ENCODE results near the gene ELOB. TPM values are rescaled to one million over a fixed set of nuclear protein-coding genes. Genes with fewer than 3 reads are reported as not detected.
"Not testable (repeated sequence)": the region's sequence is repeated elsewhere in the genome, so short reads cannot be mapped to it uniquely, and the experiment has no call there.

The ELOB gene
- total and polyA plus RNA-seq, 7 donors: 226 to 660 (median 317) TPM

- Histone ChIP-seq H3K27ac (no peak overlapping the region), H3K36me3 (ENCODE audit: insufficient read depth in 1 of 2, low read depth in 1 of 2) (no peaks in the 10 kb centered on the region), H3K4me1 (peaks cover 6% of the 10 kb centered on the region), H3K9me3 (no peaks in the 10 kb centered on the region), H3K27me3 (ENCODE audit: insufficient read depth in 3 of 3, low read length in 2 of 3) (peaks cover 0 to 7% (median 0%) of the 10 kb centered on the region in 3 donors), H3K4me3 (no peak overlapping the region)
- WGBS, 3 donors: 61% methylated on average over 16 of the region's 16 CpGs
- DNase-seq: no peak
- ATAC-seq: no peak
- intact Hi-C loops (cut with DNase I): loop anchor here in 1 of 2 donors (10.0 kb wide), 1 partner anchor 140 kb away; no protein-coding TSS in a partner anchor
- TF ChIP-seq CTCF (IDR thresholded peaks at IDR 0.05): no peak
Observed at GRCh38 chr16:2724816-2725348, 52.2 kb downstream of the ELOB start.

- peaks cover 0 to 7% (median 0%) of the 10 kb centered on the region in 3 donors for H3K27me3 ChIP-seq (ENCODE audit: insufficient read depth in 3 of 3, low read length in 2 of 3)
- WGBS, 3 donors: 74 to 82% (median 76%) methylated on average over 7 of the region's 7 CpGs
- ATAC-seq (no peak), DNase-seq (no peak)
- peaks cover 13% of the 10 kb centered on the region for H3K4me1 ChIP-seq
- no peaks in the 10 kb centered on the region for H3K36me3 ChIP-seq (ENCODE audit: insufficient read depth in 1 of 2, low read depth in 1 of 2)
- TF ChIP-seq CTCF (IDR thresholded peaks at IDR 0.05): no peak
- no peaks in the 10 kb centered on the region for H3K9me3 ChIP-seq
- no peak overlapping the region for H3K4me3 ChIP-seq
- no peak overlapping the region for H3K27ac ChIP-seq
- intact Hi-C loops (cut with DNase I): loop anchor here in 1 of 2 donors (10.0 kb wide), 1 partner anchor 141 kb away; no protein-coding TSS in a partner anchor
Observed at GRCh38 chr16:2724088-2724676, 52.9 kb downstream of the ELOB start.

- H3K4me1 ChIP-seq: peaks cover 18% of the 10 kb centered on the region
- ATAC-seq; DNase-seq; H3K27me3 ChIP-seq (ENCODE audit: insufficient read depth in 3 of 3, low read length in 2 of 3); H3K9me3 ChIP-seq; H3K36me3 ChIP-seq (ENCODE audit: insufficient read depth in 1 of 2, low read depth in 1 of 2): not testable (repeated sequence)
- intact Hi-C loops (cut with DNase I): loop anchor here in 1 of 2 donors (10.0 kb wide), 1 partner anchor 143 kb away; no protein-coding TSS in a partner anchor
- H3K4me3 ChIP-seq: peak overlapping the region; percentile 63
- 38 to 45% (median 41%) methylated on average over 14 of the region's 14 CpGs for WGBS, 3 donors
- H3K27ac ChIP-seq: peak overlapping the region; percentile 53
Observed at GRCh38 chr16:2721634-2722173, 55.4 kb downstream of the ELOB start.

Other genes with a start within 250 kb of the ELOB start
- under 1 TPM in 1 of 4 donors, not detected in 3; 0.22 TPM for gene CEMP1, start 245.9 kb downstream of the ELOB start, total RNA-seq
- under 1 TPM; 0.16 to 0.32 (median 0.17) TPM for gene CEMP1, start 245.9 kb downstream of the ELOB start, polyA plus RNA-seq
- 10 to 100 TPM; 29.7 to 44.5 (median 36.6) TPM for gene PDPK1, start 239.3 kb downstream of the ELOB start, total RNA-seq
- 10 to 100 TPM; 12.9 to 32.6 (median 14.3) TPM for gene PDPK1, start 239.3 kb downstream of the ELOB start, polyA plus RNA-seq
- gene KCTD5, start 94.8 kb downstream of the ELOB start, total RNA-seq: 10 to 100 TPM in 3 of 4 donors, 1 to 10 TPM in 1; 9.1 to 18.0 (median 16.7) TPM
- 10 to 100 TPM; 10.8 to 65.8 (median 24.1) TPM for gene KCTD5, start 94.8 kb downstream of the ELOB start, polyA plus RNA-seq
- under 1 TPM in 2 of 4 donors, not detected in 2; 0.22 to 0.34 TPM for gene PRSS27, start 57.1 kb downstream of the ELOB start, total RNA-seq
- gene PRSS27, start 57.1 kb downstream of the ELOB start, polyA plus RNA-seq: under 1 TPM; 0.07 to 0.20 (median 0.08) TPM
- 100 to 1,000 TPM; 277 to 413 (median 316) TPM for gene SRRM2, start 24.6 kb downstream of the ELOB start, total RNA-seq
- 100 to 1,000 TPM; 183 to 226 (median 216) TPM for gene SRRM2, start 24.6 kb downstream of the ELOB start, polyA plus RNA-seq
- not detected for gene PRSS33, start 10.3 kb upstream of the ELOB start, total RNA-seq
- not detected for gene PRSS33, start 10.3 kb upstream of the ELOB start, polyA plus RNA-seq
- gene PRSS41, start 21.2 kb upstream of the ELOB start, total RNA-seq: not detected
- gene PRSS41, start 21.2 kb upstream of the ELOB start, polyA plus RNA-seq: not detected
- gene PRSS21, start 40.0 kb upstream of the ELOB start, total RNA-seq: not detected
- gene PRSS21, start 40.0 kb upstream of the ELOB start, polyA plus RNA-seq: under 1 TPM; 0.05 to 0.20 (median 0.10) TPM
- not detected for gene ZG16B, start 53.0 kb upstream of the ELOB start, total RNA-seq
- gene ZG16B, start 53.0 kb upstream of the ELOB start, polyA plus RNA-seq: under 1 TPM in 1 of 3 donors, not detected in 2; 0.62 TPM
- under 1 TPM in 1 of 4 donors, not detected in 3; 0.20 TPM for gene PRSS22, start 80.9 kb upstream of the ELOB start, total RNA-seq
- under 1 TPM in 2 of 3 donors, not detected in 1; 0.07 to 0.13 TPM for gene PRSS22, start 80.9 kb upstream of the ELOB start, polyA plus RNA-seq
- gene FLYWCH2, start 105.9 kb upstream of the ELOB start, total RNA-seq: 10 to 100 TPM; 14.1 to 15.7 (median 15.4) TPM
- gene FLYWCH2, start 105.9 kb upstream of the ELOB start, polyA plus RNA-seq: 10 to 100 TPM; 26.5 to 39.4 (median 35.5) TPM
- 10 to 100 TPM; 33.0 to 55.5 (median 40.3) TPM for gene FLYWCH1, start 134.7 kb upstream of the ELOB start, total RNA-seq
- 10 to 100 TPM; 21.2 to 65.2 (median 24.7) TPM for gene FLYWCH1, start 134.7 kb upstream of the ELOB start, polyA plus RNA-seq
- not detected for gene KREMEN2, start 187.0 kb upstream of the ELOB start, total RNA-seq
- under 1 TPM in 2 of 3 donors, not detected in 1; 0.01 to 0.04 TPM for gene KREMEN2, start 187.0 kb upstream of the ELOB start, polyA plus RNA-seq
- gene PAQR4, start 192.1 kb upstream of the ELOB start, total RNA-seq: 10 to 100 TPM in 1 of 4 donors, 1 to 10 TPM in 3; 4.6 to 15.9 (median 8.1) TPM
- 10 to 100 TPM; 12.3 to 26.1 (median 15.0) TPM for gene PAQR4, start 192.1 kb upstream of the ELOB start, polyA plus RNA-seq
- 1 to 10 TPM in 1 of 4 donors, under 1 TPM in 3; 0.27 to 1.2 (median 0.56) TPM for gene PKMYT1, start 203.2 kb upstream of the ELOB start, total RNA-seq
- 1 to 10 TPM in 2 of 3 donors, under 1 TPM in 1; 0.84 to 3.7 (median 2.0) TPM for gene PKMYT1, start 203.2 kb upstream of the ELOB start, polyA plus RNA-seq
- 1 to 10 TPM in 1 of 4 donors, under 1 TPM in 3; 0.17 to 2.2 (median 0.86) TPM for gene CLDN9, start 235.6 kb upstream of the ELOB start, total RNA-seq
- 1 to 10 TPM in 1 of 3 donors, under 1 TPM in 2; 0.12 to 1.3 (median 0.18) TPM for gene CLDN9, start 235.6 kb upstream of the ELOB start, polyA plus RNA-seq
- not detected for gene CLDN6, start 240.9 kb upstream of the ELOB start, total RNA-seq
- gene CLDN6, start 240.9 kb upstream of the ELOB start, polyA plus RNA-seq: 1 to 10 TPM in 1 of 3 donors, under 1 TPM in 2; 0.05 to 5.5 (median 0.45) TPM
- 100 to 1,000 TPM; 139 to 181 (median 156) TPM for gene TNFRSF12A, start 243.1 kb upstream of the ELOB start, total RNA-seq
- 100 to 1,000 TPM in 2 of 3 donors, 10 to 100 TPM in 1; 69.5 to 889 (median 227) TPM for gene TNFRSF12A, start 243.1 kb upstream of the ELOB start, polyA plus RNA-seq
- gene HCFC1R1, start 246.7 kb upstream of the ELOB start, total RNA-seq: 100 to 1,000 TPM in 2 of 4 donors, 10 to 100 TPM in 2; 65.1 to 258 (median 129) TPM
- gene HCFC1R1, start 246.7 kb upstream of the ELOB start, polyA plus RNA-seq: 100 to 1,000 TPM; 131 to 233 (median 216) TPM
- 10 to 100 TPM; 17.0 to 34.4 (median 25.8) TPM for gene THOC6, start 246.8 kb upstream of the ELOB start, total RNA-seq
- 10 to 100 TPM; 26.9 to 72.2 (median 39.8) TPM for gene THOC6, start 246.8 kb upstream of the ELOB start, polyA plus RNA-seq

All from psoas muscle (tissue), 8 donors.